ENCODE measurements around the gene BST1.

The BST1 gene

DNA sequence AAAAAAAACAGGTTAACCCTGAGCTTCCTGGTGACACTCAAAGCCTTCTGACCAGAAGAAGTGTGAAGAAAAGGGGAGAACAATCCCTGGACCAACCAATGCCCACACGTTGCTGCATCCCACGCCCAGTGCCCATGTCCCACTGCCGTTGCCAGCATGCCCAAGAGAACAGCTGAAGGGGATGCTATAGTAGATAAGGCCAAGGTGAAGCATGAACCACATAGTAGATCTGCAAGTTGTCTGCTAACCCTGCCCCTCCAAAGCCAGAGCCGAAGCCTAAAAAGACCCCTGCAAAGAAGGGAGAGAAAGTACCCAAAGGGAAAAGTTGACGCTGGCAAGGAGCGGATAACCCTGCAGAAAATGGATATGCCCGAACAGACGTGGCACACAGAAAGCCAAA, 64.0 kb downstream of the BST1 start:
- FAIRE-seq (no peak), DNase-seq (ENCODE audit: insufficient read length, low spot score) (no peak)
- TF ChIP-seq CTCF (IDR thresholded peaks at IDR 0.05; ENCODE audit: insufficient read depth, missing control alignments): no peak

GRCh38 chr4:15769202-15769601, 66.3 kb downstream of the BST1 start:
- DNase-seq (ENCODE audit: insufficient read length, low spot score) (no peak), FAIRE-seq (no peak)
- TF ChIP-seq CTCF (IDR thresholded peaks at IDR 0.05; ENCODE audit: insufficient read depth, missing control alignments): no peak

DNA sequence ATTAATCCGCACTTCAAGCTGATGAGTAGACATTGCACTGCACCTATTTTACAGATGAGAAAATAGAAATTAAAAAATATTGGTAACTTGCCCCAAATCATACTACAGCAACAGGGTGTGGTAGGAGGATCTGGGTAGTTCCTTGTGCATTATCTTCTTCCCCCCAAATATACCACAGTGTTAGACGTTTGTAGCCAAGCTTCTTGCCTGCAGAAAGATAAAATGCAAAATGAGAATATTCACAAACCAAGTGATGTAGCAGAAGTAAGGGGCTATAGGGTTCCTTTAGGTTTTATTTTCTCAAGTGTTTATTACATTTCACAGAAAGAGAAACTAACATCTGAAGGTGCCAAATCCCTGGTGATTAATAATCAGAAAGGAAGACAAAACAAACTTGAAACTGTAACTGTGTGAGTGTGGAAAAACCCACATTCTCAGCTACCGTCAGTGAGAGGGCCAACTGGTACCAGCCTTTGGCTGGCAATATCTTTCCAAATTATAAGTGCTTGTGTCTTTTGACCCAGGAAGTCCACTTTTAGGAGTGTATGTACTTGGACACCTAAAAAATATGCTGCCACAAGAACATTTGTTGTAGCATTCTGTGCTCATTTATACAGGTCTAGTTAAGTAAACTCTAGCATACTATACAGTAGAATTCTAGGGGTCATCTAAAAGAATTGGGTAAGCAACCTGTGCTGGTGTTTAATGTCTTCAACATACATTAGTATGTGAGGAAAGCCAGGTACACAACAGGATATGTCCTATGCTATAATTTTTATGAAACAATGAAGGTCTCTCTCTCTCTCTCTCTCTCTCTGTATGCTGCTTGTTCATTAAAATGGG, 68.6 kb downstream of the BST1 start:
- DNase-seq (ENCODE audit: insufficient read length, low spot score) (no peak), FAIRE-seq (no peak)
- TF ChIP-seq CTCF (IDR thresholded peaks at IDR 0.05; ENCODE audit: insufficient read depth, missing control alignments): no peak

GRCh38 chr4:15774020-15774420, 71.2 kb downstream of the BST1 start:
- no peak for DNase-seq (ENCODE audit: insufficient read length, low spot score)
- TF ChIP-seq CTCF (IDR thresholded peaks at IDR 0.05; ENCODE audit: insufficient read depth, missing control alignments): no peak
- no peak for FAIRE-seq

DNA sequence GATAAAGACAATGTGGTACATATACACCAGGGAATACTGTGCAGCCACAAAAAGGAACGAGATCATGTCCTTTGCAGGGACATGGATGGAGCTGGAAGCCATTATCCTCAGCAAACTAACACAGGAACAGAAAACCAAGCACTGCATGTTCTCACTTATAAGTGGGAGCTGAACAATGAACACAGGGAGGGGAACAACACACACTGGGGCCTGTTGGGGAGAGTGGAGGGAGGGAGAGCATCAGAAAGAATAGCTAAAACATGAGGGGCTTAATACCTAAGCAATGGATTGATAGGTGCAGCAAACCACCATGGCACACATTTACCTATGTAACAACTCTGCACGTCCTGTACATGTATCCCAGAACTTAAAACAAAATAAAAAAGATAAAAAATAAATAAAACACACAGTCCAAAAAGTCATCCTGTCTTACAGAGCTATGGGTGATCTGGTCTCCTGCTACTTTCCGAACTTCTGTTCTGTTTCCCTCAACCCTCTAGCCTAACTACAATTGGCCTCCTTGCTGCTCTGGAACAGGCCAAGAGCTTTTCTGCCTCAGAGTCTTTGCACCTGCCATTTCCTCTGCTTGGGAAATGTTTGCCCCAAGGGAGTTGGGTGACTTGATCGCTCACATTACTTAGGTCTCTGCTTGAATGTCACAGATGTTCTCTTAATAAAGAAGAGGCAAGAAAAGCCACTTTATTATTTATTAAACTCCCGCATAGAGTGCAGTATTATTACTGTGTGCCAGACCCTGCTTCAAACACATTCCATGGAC, 74.2 kb downstream of the BST1 start:
- DNase-seq (ENCODE audit: insufficient read length, low spot score): no peak
- no peak for TF ChIP-seq CTCF (IDR thresholded peaks at IDR 0.05; ENCODE audit: insufficient read depth, missing control alignments)
- no peak for FAIRE-seq

DNA sequence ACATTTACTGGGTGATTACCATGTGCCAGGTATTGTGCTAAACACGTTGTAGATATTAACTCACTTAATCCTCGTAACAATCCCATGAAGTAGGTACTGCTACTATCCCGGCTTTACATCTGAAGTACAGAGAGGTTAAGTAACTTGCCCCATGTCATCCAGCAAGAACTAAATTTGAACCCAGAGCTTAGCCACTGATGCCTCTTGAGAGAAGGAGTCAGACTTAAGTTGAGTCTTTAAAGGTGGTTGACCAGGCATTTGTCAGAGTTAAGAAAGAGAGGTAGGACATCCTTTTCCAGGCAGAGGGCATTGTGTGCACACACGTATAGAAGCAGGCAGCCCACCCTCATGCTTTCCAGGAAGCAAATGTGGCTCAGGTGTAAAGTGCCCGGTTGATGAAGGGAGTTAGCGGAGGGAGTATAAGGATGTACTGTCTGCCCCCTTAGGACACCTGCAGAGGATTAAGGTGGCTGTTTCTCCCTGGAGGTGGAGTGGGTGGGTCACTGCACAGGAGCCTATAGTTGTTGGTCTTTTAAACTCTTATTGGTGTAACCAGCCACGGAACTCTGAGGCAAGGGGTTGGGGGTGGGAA, 74.9 kb downstream of the BST1 start:
- TF ChIP-seq CTCF (IDR thresholded peaks at IDR 0.05; ENCODE audit: insufficient read depth, missing control alignments): no peak
- no peak for FAIRE-seq
- DNase-seq (ENCODE audit: insufficient read length, low spot score): no peak
